Measurements from ENCODE around the gene ARVCF.

Gene ARVCF

GRCh38 chr22:19988965-19989724, 27.5 kb downstream of the ARVCF start:
- no peak overlapping the region for H3K4me3 ChIP-seq
- TF ChIP-seq CTCF (IDR thresholded peaks at IDR 0.05) = no peak
- no peak for DNase-seq (ENCODE audit: low spot score)
- peak overlapping the region; percentile 35 to 95 for H3K27ac ChIP-seq

- DNase-seq (ENCODE audit: low spot score) = no peak
- Histone ChIP-seq H3K4me3 (no peak overlapping the region), H3K27ac (peak overlapping the region; percentile 35 to 95)
- no peak for TF ChIP-seq CTCF (IDR thresholded peaks at IDR 0.05)
Observed at GRCh38 chr22:19988331-19988808, 28.3 kb downstream of the ARVCF start.

DNA sequence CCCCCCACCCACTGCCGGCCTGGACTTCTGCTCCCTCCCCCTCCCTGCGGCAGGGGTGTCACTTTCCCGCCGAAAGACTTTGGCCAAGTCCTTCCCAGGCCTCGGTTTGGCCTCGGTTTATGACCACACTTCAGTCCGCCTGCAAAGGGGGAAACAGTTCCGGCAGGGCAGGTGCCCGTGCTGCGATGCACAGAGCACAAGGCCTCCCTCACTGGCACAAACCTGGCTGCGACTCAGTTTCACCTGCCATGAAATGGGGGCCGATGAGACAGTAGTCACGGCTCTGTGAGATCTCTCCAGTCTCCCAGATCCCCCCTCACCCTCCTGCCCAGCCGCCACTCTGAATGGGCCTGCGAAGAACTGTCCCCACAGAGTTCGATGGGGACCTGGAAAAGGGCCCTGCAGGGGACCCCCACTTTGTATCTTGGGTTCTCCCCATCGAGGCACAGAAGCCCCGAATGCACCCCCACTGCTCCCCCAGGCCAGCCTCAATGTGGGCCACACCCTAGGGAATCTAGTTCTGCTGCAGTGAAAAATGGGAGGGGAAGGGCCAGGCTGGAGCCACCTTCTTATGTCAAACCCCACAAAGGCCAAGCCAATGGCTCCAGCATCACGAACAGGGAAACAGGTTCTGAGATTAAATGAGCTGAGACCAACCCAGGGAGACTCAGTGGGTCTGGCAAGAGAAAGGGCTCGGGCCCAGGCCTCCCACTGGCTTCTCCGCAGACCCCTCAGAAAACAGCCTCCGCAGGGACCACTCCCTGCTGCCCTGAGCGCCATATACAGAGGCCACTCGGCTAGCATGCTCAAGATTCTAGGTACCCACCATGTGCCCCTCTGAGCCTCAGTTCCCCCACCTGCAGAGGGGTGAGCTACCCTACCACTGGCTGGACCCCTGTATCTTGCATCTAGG, 29.0 kb downstream of the ARVCF start:
- no peak for TF ChIP-seq CTCF (IDR thresholded peaks at IDR 0.05)
- DNase-seq (ENCODE audit: low spot score) = no peak
- Histone ChIP-seq H3K27ac (peak overlapping the region; percentile 95 to 97), H3K4me3 (peak overlapping the region; percentile 85)

DNA sequence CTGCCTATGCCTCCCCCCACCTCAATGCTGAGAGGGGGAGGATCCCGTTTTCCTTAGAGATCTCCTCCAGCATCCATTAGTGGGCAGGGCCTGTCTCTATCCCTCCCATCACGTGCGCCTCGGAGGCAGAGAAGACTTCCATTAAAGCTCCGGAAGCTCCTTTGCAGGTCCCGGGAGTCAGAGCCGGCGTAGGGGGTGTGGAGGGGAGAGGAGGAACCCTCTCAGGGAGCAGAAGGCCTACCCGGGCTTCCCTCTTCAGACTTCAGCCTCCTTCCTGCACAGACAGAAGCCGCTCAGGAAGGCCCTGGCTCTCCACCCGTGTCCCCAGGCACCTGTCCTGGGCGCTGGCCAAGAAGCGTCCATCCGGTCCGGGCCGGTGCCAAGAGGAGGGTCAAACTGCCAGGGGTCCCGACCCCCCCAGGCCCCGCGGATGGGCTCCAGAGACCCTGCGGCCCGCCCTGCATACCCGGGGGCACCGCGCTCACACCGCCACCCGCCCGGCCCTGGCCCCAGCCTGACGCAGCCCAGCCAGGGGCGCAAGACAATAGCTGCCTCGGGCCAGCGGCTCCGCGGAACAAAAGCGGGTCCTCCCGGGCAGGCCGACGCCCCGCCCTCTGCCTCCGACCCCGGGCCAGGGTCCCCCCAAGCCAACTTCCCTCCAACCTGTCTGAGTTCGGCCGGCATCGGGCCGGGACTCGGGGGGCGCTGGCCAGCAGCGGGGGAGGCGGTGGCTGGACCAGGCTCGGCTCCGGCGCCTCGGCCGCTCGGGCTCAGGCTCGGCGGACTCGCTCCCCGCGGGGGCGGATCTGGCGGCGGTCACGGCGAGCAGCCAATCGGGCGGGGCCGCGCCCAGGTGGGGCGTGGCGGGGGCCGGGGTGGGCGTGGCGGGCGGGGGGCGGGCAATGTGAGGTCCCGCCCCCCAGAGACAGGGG, 29.9 kb downstream of the ARVCF start:
- DNase-seq (ENCODE audit: low spot score) = peak; percentile 87
- no peak for TF ChIP-seq CTCF (IDR thresholded peaks at IDR 0.05)
- Histone ChIP-seq H3K27ac (peak overlapping the region; percentile 95 to 97), H3K4me3 (peak overlapping the region; percentile 85)

DNA sequence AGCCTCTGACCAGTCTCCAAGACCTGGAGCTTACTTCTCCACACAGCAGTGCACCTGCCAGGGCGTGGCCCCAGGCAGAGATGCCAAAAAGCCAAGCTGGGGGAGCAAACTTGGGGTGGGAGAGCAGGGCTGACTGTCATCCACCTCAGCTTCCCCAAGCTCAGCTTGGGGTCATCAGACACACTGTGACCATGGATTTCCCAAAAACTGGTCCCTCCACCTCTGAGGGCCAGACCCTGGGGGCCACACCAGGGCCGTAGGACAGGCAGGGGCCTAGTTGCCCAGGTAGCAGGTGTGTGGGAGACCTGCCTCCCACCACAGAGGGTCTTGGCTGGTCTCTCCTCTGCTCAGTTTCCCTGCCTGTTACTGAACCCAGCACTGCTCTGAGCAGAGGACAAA, 30.6 kb downstream of the ARVCF start:
- peak overlapping the region; percentile 85 for H3K4me3 ChIP-seq
- DNase-seq (ENCODE audit: low spot score) = no peak
- H3K27ac ChIP-seq = peak overlapping the region; percentile 95 to 97
- TF ChIP-seq CTCF (IDR thresholded peaks at IDR 0.05) = no peak

Data from coronary artery (tissue), 2 donors.